Measurements from ENCODE around the gene LYSMD3. TPM values are rescaled to one million over a fixed set of nuclear protein-coding genes. Genes with fewer than 3 reads are reported as not detected.

LYSMD3 gene
- total and polyA plus RNA-seq, 7 donors: 8.0 to 23.7 (median 15.5) TPM

DNA sequence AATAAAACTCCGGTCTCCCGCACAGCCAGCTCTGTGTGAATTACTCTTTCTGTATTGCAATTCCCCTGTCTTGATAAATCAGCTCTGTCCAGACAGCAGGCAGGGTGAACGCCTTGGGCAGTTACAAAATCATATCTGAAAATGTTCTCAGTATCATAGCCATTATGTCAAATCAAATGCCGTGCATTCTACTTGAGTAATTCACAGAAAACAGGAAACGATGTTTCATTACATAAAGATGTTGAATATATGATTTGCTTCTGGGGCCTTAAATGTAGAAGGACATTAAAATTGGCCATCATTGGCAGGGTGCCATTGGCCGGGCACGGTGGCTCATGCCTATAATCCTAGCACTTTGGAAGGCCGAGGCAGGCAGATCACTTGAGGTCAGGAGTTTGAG, 46.2 kb downstream of the LYSMD3 start:
- intact Hi-C loops (cut with DNase I): no loop called here
- DNase-seq: no peak
- TF ChIP-seq, protein P1, sequence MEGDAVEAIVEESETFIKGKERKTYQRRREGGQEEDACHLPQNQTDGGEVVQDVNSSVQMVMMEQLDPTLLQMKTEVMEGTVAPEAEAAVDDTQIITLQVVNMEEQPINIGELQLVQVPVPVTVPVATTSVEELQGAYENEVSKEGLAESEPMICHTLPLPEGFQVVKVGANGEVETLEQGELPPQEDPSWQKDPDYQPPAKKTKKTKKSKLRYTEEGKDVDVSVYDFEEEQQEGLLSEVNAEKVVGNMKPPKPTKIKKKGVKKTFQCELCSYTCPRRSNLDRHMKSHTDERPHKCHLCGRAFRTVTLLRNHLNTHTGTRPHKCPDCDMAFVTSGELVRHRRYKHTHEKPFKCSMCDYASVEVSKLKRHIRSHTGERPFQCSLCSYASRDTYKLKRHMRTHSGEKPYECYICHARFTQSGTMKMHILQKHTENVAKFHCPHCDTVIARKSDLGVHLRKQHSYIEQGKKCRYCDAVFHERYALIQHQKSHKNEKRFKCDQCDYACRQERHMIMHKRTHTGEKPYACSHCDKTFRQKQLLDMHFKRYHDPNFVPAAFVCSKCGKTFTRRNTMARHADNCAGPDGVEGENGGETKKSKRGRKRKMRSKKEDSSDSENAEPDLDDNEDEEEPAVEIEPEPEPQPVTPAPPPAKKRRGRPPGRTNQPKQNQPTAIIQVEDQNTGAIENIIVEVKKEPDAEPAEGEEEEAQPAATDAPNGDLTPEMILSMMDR (IDR thresholded peaks at IDR 0.05): no peak
- TF ChIP-seq EP300 (IDR thresholded peaks at IDR 0.05) (no peak), POLR2A (IDR thresholded peaks at IDR 0.05) (no peak), POLR2AphosphoS5 (IDR thresholded peaks at IDR 0.05) (no peak)
- Histone ChIP-seq H3K4me3 (no peak overlapping the region), H3K4me1 (no peaks in the 10 kb centered on the region), H3K9me3 (no peaks in the 10 kb centered on the region), H3K27ac (no peak overlapping the region), H3K36me3 (no peaks in the 10 kb centered on the region), H3K27me3 (no peaks in the 10 kb centered on the region)
- WGBS, 2 donors: 92 to 94% methylated on average over 8 of the region's 8 CpGs

DNA sequence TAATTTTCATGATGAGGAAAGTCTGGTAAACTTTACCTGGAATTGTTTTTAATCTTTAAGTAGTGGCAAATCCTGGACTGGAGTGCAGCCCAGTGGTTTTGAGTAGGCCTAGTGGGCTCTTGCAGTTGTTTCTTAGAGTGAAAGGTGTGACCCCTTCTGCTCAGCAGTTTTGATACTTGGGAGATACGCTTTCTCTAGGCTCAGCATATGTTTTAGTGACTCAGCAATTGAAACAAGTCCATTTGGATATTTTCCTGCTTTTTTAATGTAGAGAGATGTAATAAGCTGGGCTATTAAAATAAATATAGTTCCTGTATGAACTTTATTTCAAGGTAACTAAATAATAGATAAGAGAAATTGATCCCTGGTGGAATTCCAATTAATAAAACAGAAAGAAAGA, 48.7 kb downstream of the LYSMD3 start:
- Histone ChIP-seq H3K9me3 (no peaks in the 10 kb centered on the region), H3K4me1 (no peaks in the 10 kb centered on the region), H3K27me3 (no peaks in the 10 kb centered on the region), H3K4me3 (no peak overlapping the region), H3K27ac (no peak overlapping the region), H3K36me3 (no peaks in the 10 kb centered on the region)
- 93 to 95% methylated on average over 1 of the region's 1 CpG for WGBS, 2 donors
- intact Hi-C loops (cut with DNase I): no loop called here
- no peak for DNase-seq
- TF ChIP-seq, protein P1 (IDR thresholded peaks at IDR 0.05): no peak
- no peak for TF ChIP-seq POLR2AphosphoS5 (IDR thresholded peaks at IDR 0.05)
- TF ChIP-seq POLR2A (IDR thresholded peaks at IDR 0.05): no peak
- TF ChIP-seq EP300 (IDR thresholded peaks at IDR 0.05): no peak

DNA sequence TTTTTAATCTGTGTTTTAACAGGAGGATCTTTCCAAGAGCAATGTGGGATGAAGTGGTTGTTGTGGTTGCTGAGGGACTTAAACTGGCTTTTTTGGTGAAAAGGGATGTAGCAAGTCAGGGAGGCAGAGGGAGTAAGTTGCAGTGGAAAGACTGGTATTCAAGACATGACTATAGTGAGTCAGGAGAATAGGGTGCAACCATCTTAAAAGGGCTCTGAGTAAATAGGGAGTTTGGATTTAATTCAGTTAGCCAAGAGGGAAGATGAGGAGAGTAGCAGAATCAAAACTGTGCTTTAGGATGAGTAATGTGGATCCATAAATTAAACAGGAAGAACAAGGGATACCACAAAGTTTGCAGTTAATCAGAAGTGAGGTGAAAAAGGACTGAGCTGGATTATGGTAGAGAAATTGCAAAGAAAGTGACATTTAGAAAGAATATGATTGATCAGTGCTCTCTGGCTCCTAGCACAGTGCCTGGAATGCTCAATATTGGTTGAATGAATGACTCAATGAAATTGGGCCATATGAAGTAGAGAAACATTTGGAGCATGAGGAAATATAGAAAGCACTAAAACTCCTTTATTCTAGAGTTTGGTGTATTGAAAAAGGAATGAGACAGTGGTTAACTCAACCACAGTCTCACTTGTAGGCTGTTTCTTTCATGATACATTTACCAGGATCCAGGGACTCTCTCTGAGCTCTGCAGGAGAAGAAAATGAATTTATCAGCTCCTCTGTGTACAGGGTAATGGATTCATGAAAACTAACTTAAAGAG, 49.6 kb downstream of the LYSMD3 start:
- Histone ChIP-seq H3K27ac (no peak overlapping the region), H3K36me3 (no peaks in the 10 kb centered on the region), H3K4me3 (no peak overlapping the region), H3K27me3 (no peaks in the 10 kb centered on the region), H3K9me3 (no peaks in the 10 kb centered on the region), H3K4me1 (peaks cover 0 to 8% (median 6%) of the 10 kb centered on the region in 4 donors)
- intact Hi-C loops (cut with DNase I): no loop called here
- DNase-seq: no peak
- TF ChIP-seq, protein P1 (IDR thresholded peaks at IDR 0.05): no peak
- no peak for TF ChIP-seq POLR2A (IDR thresholded peaks at IDR 0.05)
- no peak for TF ChIP-seq POLR2AphosphoS5 (IDR thresholded peaks at IDR 0.05)
- no peak for TF ChIP-seq EP300 (IDR thresholded peaks at IDR 0.05)

DNA sequence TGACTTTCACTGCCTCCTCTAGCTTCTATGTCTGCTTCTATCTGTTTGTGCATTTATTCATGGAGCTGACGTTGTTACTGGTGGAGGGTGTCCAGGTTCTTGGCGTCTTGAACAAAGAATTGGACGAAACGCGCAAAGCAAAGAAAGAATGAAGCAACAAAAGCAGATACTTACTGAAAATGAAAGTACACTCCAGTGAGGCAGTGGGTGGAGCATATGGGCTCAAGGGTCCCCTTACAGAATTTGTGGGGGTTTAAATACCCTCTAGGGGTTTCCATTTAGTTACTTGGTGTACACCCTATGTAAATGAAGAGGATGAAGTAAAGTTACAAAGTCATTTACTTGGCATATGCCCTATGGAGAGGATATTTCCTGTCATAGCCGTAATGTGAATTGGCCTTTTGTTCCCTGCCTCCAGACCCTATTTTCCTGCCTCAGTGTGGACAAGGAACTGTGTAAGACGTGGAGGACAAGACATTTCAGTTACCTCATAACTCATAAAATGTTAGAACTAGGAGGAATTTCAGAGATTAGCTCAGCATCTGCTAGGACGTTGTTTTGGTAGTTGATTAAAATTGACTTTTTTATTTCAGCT, 51.7 kb downstream of the LYSMD3 start:
- peak overlapping the region in 1 of 4 donors; percentile 36 for H3K27ac ChIP-seq
- no peak for DNase-seq
- peak overlapping the region in 1 of 4 donors; percentile 2 for H3K4me3 ChIP-seq
- intact Hi-C loops (cut with DNase I): no loop called here
- TF ChIP-seq, protein P1 (IDR thresholded peaks at IDR 0.05): no peak
- TF ChIP-seq POLR2A (IDR thresholded peaks at IDR 0.05): no peak
- no peak for TF ChIP-seq EP300 (IDR thresholded peaks at IDR 0.05)
- TF ChIP-seq POLR2AphosphoS5 (IDR thresholded peaks at IDR 0.05): no peak
- no peaks in the 10 kb centered on the region for H3K27me3 ChIP-seq
- no peaks in the 10 kb centered on the region for H3K36me3 ChIP-seq
- peaks cover 0 to 20% (median 16%) of the 10 kb centered on the region in 4 donors for H3K4me1 ChIP-seq
- 87% methylated on average over 8 of the region's 8 CpGs for WGBS, 2 donors
- H3K9me3 ChIP-seq: no peaks in the 10 kb centered on the region
